Fibroblast of the aortic adventitia (primary cell): ENCODE results near the gene DHRS7B. TPM values are rescaled to one million over a fixed set of nuclear protein-coding genes. Genes with fewer than 3 reads are reported as not detected.
"Not testable (repeated sequence)": the region's sequence is repeated elsewhere in the genome, so short reads cannot be mapped to it uniquely, and the experiment has no call there.

Experiments used
- DNase-seq: peaks from one replicate; pipeline ENCODE4 v3.0.0-alpha.2; 2010; ENCODE audit warnings: low read depth
- H3K4me3 ChIP-seq: 2 replicates; pipeline ENCODE4 v1.5.1; 2011; ENCODE audit warnings: low read depth, mild to moderate bottlenecking, control low read depth, low read length, moderate library complexity
- total RNA-seq: library from RNA; depleted of rRNA; stranded (reverse); fragments of >200 nt; gene quantifications from 2 replicates; pipeline ENCODE4 v1.2.3, GENCODE V29; 2012; ENCODE audit warnings: low replicate concordance
- TF ChIP-seq, protein P1 (sequence below): IDR thresholded peaks from 2 replicates; pipeline ENCODE4 v1.5.1; 2011; ENCODE audit warnings: mild to moderate bottlenecking, low read length, control low read depth, inconsistent platforms; ENCODE audit not compliant: insufficient read depth

Gene DHRS7B
- total RNA-seq, 1 donor: 12.7 TPM

GRCh38 chr17:21190078-21190477 lies 63.3 kb downstream of the DHRS7B start:
- TF ChIP-seq, protein P1, sequence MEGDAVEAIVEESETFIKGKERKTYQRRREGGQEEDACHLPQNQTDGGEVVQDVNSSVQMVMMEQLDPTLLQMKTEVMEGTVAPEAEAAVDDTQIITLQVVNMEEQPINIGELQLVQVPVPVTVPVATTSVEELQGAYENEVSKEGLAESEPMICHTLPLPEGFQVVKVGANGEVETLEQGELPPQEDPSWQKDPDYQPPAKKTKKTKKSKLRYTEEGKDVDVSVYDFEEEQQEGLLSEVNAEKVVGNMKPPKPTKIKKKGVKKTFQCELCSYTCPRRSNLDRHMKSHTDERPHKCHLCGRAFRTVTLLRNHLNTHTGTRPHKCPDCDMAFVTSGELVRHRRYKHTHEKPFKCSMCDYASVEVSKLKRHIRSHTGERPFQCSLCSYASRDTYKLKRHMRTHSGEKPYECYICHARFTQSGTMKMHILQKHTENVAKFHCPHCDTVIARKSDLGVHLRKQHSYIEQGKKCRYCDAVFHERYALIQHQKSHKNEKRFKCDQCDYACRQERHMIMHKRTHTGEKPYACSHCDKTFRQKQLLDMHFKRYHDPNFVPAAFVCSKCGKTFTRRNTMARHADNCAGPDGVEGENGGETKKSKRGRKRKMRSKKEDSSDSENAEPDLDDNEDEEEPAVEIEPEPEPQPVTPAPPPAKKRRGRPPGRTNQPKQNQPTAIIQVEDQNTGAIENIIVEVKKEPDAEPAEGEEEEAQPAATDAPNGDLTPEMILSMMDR: no peak
- no peak overlapping the region for H3K4me3 ChIP-seq
- no peak for DNase-seq

- DNase-seq: no peak
- H3K4me3 ChIP-seq: no peak overlapping the region
Observed at GRCh38 chr17:21191698-21192097, 64.9 kb downstream of the DHRS7B start.

DNA sequence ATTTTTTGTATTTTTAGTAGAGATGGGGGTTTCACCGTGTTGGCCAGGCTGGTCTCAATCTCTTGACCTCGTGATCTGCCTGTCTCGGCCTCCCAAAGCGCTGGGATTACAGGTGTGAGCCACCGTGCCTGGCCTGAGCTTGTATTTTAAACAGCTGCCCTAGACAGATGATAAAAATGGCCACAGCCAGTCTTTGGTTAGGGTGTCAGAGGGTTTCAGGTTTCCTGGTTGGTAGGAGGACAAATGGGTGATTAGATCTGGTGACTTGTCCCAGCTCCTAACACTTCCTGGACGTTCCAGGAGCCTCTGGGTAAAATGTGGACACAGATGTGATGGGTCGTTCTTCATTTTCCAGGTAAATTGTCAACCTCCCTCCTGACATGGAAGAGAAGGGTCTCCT lies 65.7 kb downstream of the DHRS7B start:
- H3K4me3 ChIP-seq, DNase-seq: not testable (repeated sequence)

More at GRCh38 chr17:21191698-21192097, 64.9 kb downstream of the DHRS7B start:
- TF ChIP-seq, protein P1: no peak

DNA sequence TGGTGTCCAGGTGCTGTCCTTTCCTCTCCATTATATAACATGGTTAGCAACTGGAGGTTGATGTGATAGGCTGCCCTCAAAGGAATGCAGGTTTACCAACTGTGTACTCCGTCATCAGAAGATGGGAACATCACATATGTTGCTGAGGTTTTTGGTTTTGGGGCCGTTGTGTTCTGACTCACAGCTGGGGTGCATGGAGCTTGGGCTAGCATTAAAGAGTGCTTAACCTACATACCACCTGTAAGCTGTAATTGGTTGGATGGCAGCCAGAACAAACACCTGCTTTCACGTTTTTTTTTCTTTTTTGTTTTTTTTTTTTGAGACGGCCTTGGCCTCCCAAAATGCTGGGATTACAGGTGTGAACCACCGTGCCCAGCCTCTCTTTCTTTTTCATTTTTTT lies 66.3 kb downstream of the DHRS7B start:
- TF ChIP-seq, protein P1: no peak
- DNase-seq: no peak

GRCh38 chr17:21194226-21194625 lies 67.5 kb downstream of the DHRS7B start:
- TF ChIP-seq, protein P1: no peak

More for the DNA sequence above, 66.3 kb downstream of the DHRS7B start:
- H3K4me3 ChIP-seq: no peak overlapping the region

GRCh38 chr17:21194703-21195102 lies 67.9 kb downstream of the DHRS7B start:
- no peak overlapping the region for H3K4me3 ChIP-seq
- peak; percentile 51 for DNase-seq
- TF ChIP-seq, protein P1: no peak

More at GRCh38 chr17:21194226-21194625, 67.5 kb downstream of the DHRS7B start:
- DNase-seq: no peak
- no peak overlapping the region for H3K4me3 ChIP-seq

DNA sequence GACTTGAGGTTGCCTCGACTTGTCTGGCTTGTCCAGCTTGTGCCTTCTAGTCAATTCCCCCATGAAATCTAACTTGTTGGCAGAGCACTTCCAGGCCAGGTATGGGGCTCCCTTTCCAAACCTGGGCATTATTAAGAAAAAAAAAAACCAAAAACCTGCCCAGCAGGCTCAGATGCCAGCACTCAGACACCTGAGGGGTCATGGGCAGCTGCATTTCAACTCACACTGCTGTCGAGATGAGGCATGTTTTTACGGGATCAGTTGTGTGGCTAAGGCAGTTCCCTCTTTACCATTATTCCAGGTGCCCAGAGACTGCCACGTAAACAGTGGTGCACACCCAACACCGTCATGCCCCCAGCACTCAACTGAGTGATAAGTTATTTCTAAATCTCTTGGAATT lies 69.4 kb downstream of the DHRS7B start:
- DNase-seq: no peak
- H3K4me3 ChIP-seq: no peak overlapping the region
- TF ChIP-seq, protein P1: no peak
